WTC11 (cell line): ENCODE results near the gene CNN2.

ENCODE experiments used
- ATF2 ChIP-seq: sonication (generic); formaldehyde crosslinking; IDR thresholded peaks from 2 replicates; pipeline ENCODE4 v1.8.1; 2022; ENCODE audit warnings: low read depth, missing genetic modification reagents, borderline replicate concordance
- ATF3 ChIP-seq: sonication (generic); formaldehyde crosslinking; conservative IDR thresholded peaks from 2 replicates; pipeline ENCODE4 v1.8.1; 2022; ENCODE audit warnings: mild to moderate bottlenecking, missing genetic modification reagents
- CBFB ChIP-seq: sonication (generic); formaldehyde crosslinking; IDR thresholded peaks from 2 replicates; pipeline ENCODE4 v1.8.1; 2022; ENCODE audit warnings: mild to moderate bottlenecking, low read depth, missing genetic modification reagents
- CTCF ChIP-seq: fragments of 200-600 bp; IDR thresholded peaks from 2 replicates; pipeline ENCODE4 v1.8.0; 2022; ENCODE audit warnings: antibody characterized with exemption
- E2F4 ChIP-seq: sonication (generic); formaldehyde crosslinking; IDR thresholded peaks from 2 replicates; pipeline ENCODE4 v1.8.1; 2022; ENCODE audit warnings: low read depth, mild to moderate bottlenecking, moderate library complexity, missing genetic modification reagents, borderline replicate concordance
- KAT7 ChIP-seq: sonication (generic); formaldehyde crosslinking; IDR thresholded peaks from 2 replicates; pipeline ENCODE4 v1.8.1; 2023; ENCODE audit warnings: missing genetic modification reagents, mild to moderate bottlenecking, borderline replicate concordance
- MAX ChIP-seq: sonication (generic); formaldehyde crosslinking; IDR thresholded peaks from 2 replicates; pipeline ENCODE4 v1.8.0; 2022; ENCODE audit warnings: mild to moderate bottlenecking, missing genetic modification reagents
- MLX ChIP-seq: sonication (generic); formaldehyde crosslinking; IDR thresholded peaks from 2 replicates; pipeline ENCODE4 v1.8.1; 2023; ENCODE audit warnings: mild to moderate bottlenecking, missing genetic modification reagents, moderate library complexity
- MYBL2 ChIP-seq: sonication (generic); formaldehyde crosslinking; IDR thresholded peaks from 2 replicates; pipeline ENCODE4 v1.8.1; 2023; ENCODE audit warnings: mild to moderate bottlenecking, moderate library complexity, missing genetic modification reagents
- PRDM15 ChIP-seq: sonication (generic); formaldehyde crosslinking; IDR thresholded peaks from 2 replicates; pipeline ENCODE4 v1.8.0; 2022; ENCODE audit warnings: missing genetic modification reagents
- SP1 ChIP-seq: sonication (generic); formaldehyde crosslinking; conservative IDR thresholded peaks from 2 replicates; pipeline ENCODE4 v1.8.1; 2022; ENCODE audit warnings: missing genetic modification reagents
- TEAD4 ChIP-seq: sonication (generic); formaldehyde crosslinking; IDR thresholded peaks from 2 replicates; pipeline ENCODE4 v1.8.0; 2022; ENCODE audit warnings: mild to moderate bottlenecking, missing genetic modification reagents

GRCh38 chr19:1025960-1026782, at the start of gene CNN2:
- TF ChIP-seq CTCF: no peak
- no peak for TF ChIP-seq ATF2 (CRISPR knock-in tag)
- peak; percentile 31; the same call in 1 of the 2 replicates for TF ChIP-seq PRDM15 (CRISPR knock-in tag)
- no peak for TF ChIP-seq E2F4 (CRISPR knock-in tag)
- TF ChIP-seq TEAD4 (CRISPR knock-in tag): no peak
- TF ChIP-seq KAT7 (CRISPR knock-in tag): 0 out of 2 replicates have a peak, but pooled peaks have one; percentile 63
- TF ChIP-seq CBFB (CRISPR knock-in tag): no peak
- no peak for TF ChIP-seq MAX (CRISPR knock-in tag)
- TF ChIP-seq ATF3 (CRISPR knock-in tag): no peak
- TF ChIP-seq MYBL2: no peak
- TF ChIP-seq SP1 (CRISPR knock-in tag): peak; percentile 38; the same call in 1 of the 2 replicates
- TF ChIP-seq MLX (CRISPR knock-in tag): 0 out of 2 replicates have a peak, but pooled peaks have one; percentile 36
